H9 (cell line): ENCODE data around the gene DCAF11. TPM values are rescaled to one million over a fixed set of nuclear protein-coding genes. Genes with fewer than 3 reads are reported as not detected.

ENCODE experiments used
- DNase-seq: peaks from one replicate; pipeline ENCODE4 v3.0.0-alpha.2; 2017
- H2AFZ ChIP-seq: one replicate; pipeline ENCODE4 v1.6.1; 2013; ENCODE audit warnings: mild to moderate bottlenecking, low read length, control low read depth, moderate library complexity
- H2AK5ac ChIP-seq: 2 replicates; pipeline ENCODE4 v1.6.1; 2013; ENCODE audit warnings: low read length, control low read depth, mixed read lengths; ENCODE audit not compliant: insufficient read length
- H2BK120ac ChIP-seq: one replicate; pipeline ENCODE4 v1.6.1; 2013; ENCODE audit warnings: low read depth, mild to moderate bottlenecking, low read length, control low read depth, inconsistent platforms; ENCODE audit not compliant: poor library complexity, severe bottlenecking
- H2BK12ac ChIP-seq: 2 replicates; pipeline ENCODE4 v1.6.1; 2013; ENCODE audit warnings: low read length, control low read depth, mixed read lengths, low read depth; ENCODE audit not compliant: insufficient read length
- H2BK15ac ChIP-seq: 2 replicates; pipeline ENCODE4 v1.6.1; 2013; ENCODE audit warnings: low read depth, low read length, control low read depth
- H2BK20ac ChIP-seq: one replicate; pipeline ENCODE4 v1.6.1; 2013; ENCODE audit warnings: low read depth, mild to moderate bottlenecking, low read length, control low read depth, inconsistent platforms; ENCODE audit not compliant: poor library complexity, severe bottlenecking
- H2BK5ac ChIP-seq: 2 replicates; pipeline ENCODE4 v1.6.1; 2013; ENCODE audit warnings: low read length, control low read depth, mixed read lengths; ENCODE audit not compliant: insufficient read length
- H3K14ac ChIP-seq: 2 replicates; pipeline ENCODE4 v1.6.1; 2013; ENCODE audit warnings: low read length, control low read depth; ENCODE audit not compliant: insufficient read depth
- H3K18ac ChIP-seq: 2 replicates; pipeline ENCODE4 v1.6.1; 2013; ENCODE audit warnings: low read depth, mild to moderate bottlenecking, mixed read lengths, low read length, control low read depth; ENCODE audit not compliant: insufficient read length
- H3K23ac ChIP-seq: 2 replicates; pipeline ENCODE4 v1.6.1; 2013; ENCODE audit warnings: low read length, control low read depth, mixed read lengths, low read depth; ENCODE audit not compliant: insufficient read length
- H3K23me2 ChIP-seq: 2 replicates; pipeline ENCODE4 v1.6.1; 2013; ENCODE audit warnings: low read depth, mild to moderate bottlenecking, mixed read lengths, low read length, control low read depth; ENCODE audit not compliant: insufficient read length, poor library complexity, severe bottlenecking
- H3K27ac ChIP-seq: 2 replicates; pipeline ENCODE4 v1.5.1; 2013; ENCODE audit warnings: low read length, control low read depth, mixed read lengths, low read depth; ENCODE audit not compliant: insufficient read length
- H3K27me3 ChIP-seq: 2 replicates; pipeline ENCODE4 v1.6.1; 2013; ENCODE audit warnings: low read length, control low read depth, inconsistent platforms; ENCODE audit not compliant: insufficient read depth
- H3K4ac ChIP-seq: 2 replicates; pipeline ENCODE4 v1.6.1; 2013; ENCODE audit warnings: low read depth, mild to moderate bottlenecking, control low read depth, inconsistent platforms, low read length, moderate library complexity
- H3K4me1 ChIP-seq: 2 replicates; pipeline ENCODE4 v1.6.1; 2013; ENCODE audit warnings: low read length, control low read depth, inconsistent platforms; ENCODE audit not compliant: insufficient read depth
- H3K4me2 ChIP-seq: 2 replicates; pipeline ENCODE4 v1.6.1; 2013; ENCODE audit warnings: low read length, control low read depth, mixed read lengths; ENCODE audit not compliant: insufficient read length, insufficient read depth
- H3K56ac ChIP-seq: 2 replicates; pipeline ENCODE4 v1.6.1; 2013; ENCODE audit warnings: low read depth, mild to moderate bottlenecking, mixed read lengths, low read length, control low read depth; ENCODE audit not compliant: insufficient read length
- H3K79me1 ChIP-seq: 2 replicates; pipeline ENCODE4 v1.6.1; 2013; ENCODE audit warnings: low read depth, mild to moderate bottlenecking, moderate library complexity, low read length, control low read depth, inconsistent platforms; ENCODE audit not compliant: insufficient read depth, poor library complexity, severe bottlenecking
- H3K79me2 ChIP-seq: 2 replicates; pipeline ENCODE4 v1.6.1; 2013; ENCODE audit warnings: low read length, control low read depth, inconsistent platforms; ENCODE audit not compliant: insufficient read depth
- H3K9ac ChIP-seq: 2 replicates; pipeline ENCODE4 v1.6.1; 2013; ENCODE audit warnings: low read length, control low read depth, mixed read lengths; ENCODE audit not compliant: insufficient read length; ENCODE audit errors: extremely low read depth
- H3K9me3 ChIP-seq: one replicate; pipeline ENCODE4 v1.6.1; 2013; ENCODE audit warnings: low read depth, low read length, inconsistent platforms; ENCODE audit not compliant: control insufficient read depth
- H3T11ph ChIP-seq: one replicate; pipeline ENCODE4 v1.6.1; 2013; ENCODE audit warnings: mild to moderate bottlenecking, low read length, control low read depth, inconsistent platforms
- H4K20me1 ChIP-seq: one replicate; pipeline ENCODE4 v1.6.1; 2013; ENCODE audit not compliant: control insufficient read depth, insufficient read length, insufficient read depth
- H4K5ac ChIP-seq: 2 replicates; pipeline ENCODE4 v1.6.1; 2013; ENCODE audit warnings: low read depth, mild to moderate bottlenecking, mixed read lengths, low read length, control low read depth; ENCODE audit not compliant: insufficient read length
- H4K8ac ChIP-seq: replicated peaks from 2 replicates; pipeline ENCODE4 v1.6.1; 2013; ENCODE audit warnings: low read length, control low read depth, mixed read lengths, low read depth; ENCODE audit not compliant: insufficient read length
- H4K91ac ChIP-seq: 2 replicates; pipeline ENCODE4 v1.6.1; 2013; ENCODE audit warnings: low read depth, mild to moderate bottlenecking, moderate library complexity, mixed read lengths, low read length, control low read depth; ENCODE audit not compliant: insufficient read length
- H3K27ac Mint-ChIP-seq, 3 experiments: 2 replicates in 2 of 3; 3 replicates in 1 of 3; pipeline ENCODE4 v1.8.0; 2020 to 2021; ENCODE audit warnings: mixed read lengths in 3 of 3, mild to moderate bottlenecking in 1 of 3, moderate library complexity in 1 of 3
- H3K27me3 Mint-ChIP-seq: 2 replicates; pipeline ENCODE4 v1.8.0; 2021; ENCODE audit warnings: low read depth, mild to moderate bottlenecking, moderate library complexity, mixed read lengths
- H3K36me3 Mint-ChIP-seq, 3 experiments: 2 replicates in 2 of 3; 3 replicates in 1 of 3; pipeline ENCODE4 v1.8.0; 2020 to 2021; ENCODE audit warnings: low read depth in 3 of 3, mixed read lengths in 3 of 3; ENCODE audit not compliant: insufficient read depth in 1 of 3
- H3K4me1 Mint-ChIP-seq, 2 experiments: 2 replicates each; pipeline ENCODE4 v1.8.0; 2020; ENCODE audit warnings: mixed read lengths in 2 of 2
- H3K4me3 Mint-ChIP-seq, 2 experiments: 2 replicates in 1 of 2; 3 replicates in 1 of 2; pipeline ENCODE4 v1.8.0; 2020 to 2021; ENCODE audit warnings: mild to moderate bottlenecking in 2 of 2, mixed read lengths in 2 of 2, moderate library complexity in 1 of 2
- H3K9me3 Mint-ChIP-seq, 2 experiments: 2 replicates in 1 of 2; 3 replicates in 1 of 2; pipeline ENCODE4 v1.8.0; 2020; ENCODE audit warnings: mild to moderate bottlenecking in 2 of 2, mixed read lengths in 2 of 2, moderate library complexity in 1 of 2
- CTCF ChIP-seq: fragments of 200-600 bp; sonication (generic); conservative IDR thresholded peaks from 3 replicates; pipeline ENCODE4 v1.8.0; 2021; ENCODE audit warnings: antibody characterized with exemption, mild to moderate bottlenecking
- WGBS: extraction: QIAGEN DNeasy Blood & Tissue Kit; methylation state at CpG from one replicate; pipeline ENCODE4 v1.1.7; 2013; ENCODE audit warnings: missing lambda C conversion rate, low lambda C conversion rate, mixed read lengths; ENCODE audit not compliant: insufficient read length; ENCODE audit errors: extremely low coverage; 5-methylcytosine and 5-hydroxymethylcytosine counted together
- total RNA-seq: library from RNA; stranded (reverse); gene quantifications from 2 replicates; pipeline ENCODE4 v1.2.1, GENCODE V29; 2021

DCAF11 gene
- total RNA-seq, 1 experiment from 2014 or later: 73.4 TPM

GRCh38 chr14:24110060-24110459 lies 4.5 kb upstream of the DCAF11 start:
- Histone ChIP-seq H3K27me3 (no peaks in the 10 kb centered on the region), H3K79me2 (no peaks in the 10 kb centered on the region), H2BK120ac (no peak overlapping the region), H3K4ac (no peak overlapping the region), H2BK20ac (no peak overlapping the region), H3K4me2 (no peak overlapping the region), H4K5ac (no peak overlapping the region), H3K4me1 (no peaks in the 10 kb centered on the region), H2BK5ac (no peak overlapping the region), H3K14ac (no peak overlapping the region), H4K20me1 (no peaks in the 10 kb centered on the region), H3K79me1 (no peaks in the 10 kb centered on the region), H3K9me3 (no peaks in the 10 kb centered on the region), H2AFZ (no peak overlapping the region), H3T11ph (no peak overlapping the region), H3K9ac (no peak overlapping the region), H4K91ac (no peak overlapping the region), H3K23me2 (peaks cover 9% of the 10 kb centered on the region), H2BK15ac (no peak overlapping the region), H2AK5ac (no peak overlapping the region), H2BK12ac (no peak overlapping the region), H3K56ac (no peak overlapping the region), H4K8ac (no peak overlapping the region), H3K27ac (no peak overlapping the region), H3K18ac (no peak overlapping the region), H3K23ac (no peak overlapping the region)
- peaks cover 2% of the 10 kb centered on the region; the same call in 1 of the 2 replicates for H3K27me3 Mint-ChIP-seq
- no CpG with 5 or more reads among the region's 9 CpGs for WGBS
- H3K4me1 Mint-ChIP-seq: peaks cover 3 to 5% of the 10 kb centered on the region in 2 experiments
- peaks cover 2% of the 10 kb centered on the region in 2 experiments; a peak in 3 of 5 replicates for H3K9me3 Mint-ChIP-seq
- TF ChIP-seq CTCF: no peak
- H3K27ac Mint-ChIP-seq: no peak overlapping the region
- H3K36me3 Mint-ChIP-seq: peaks cover 2 to 5% (median 2%) of the 10 kb centered on the region in 3 experiments
- DNase-seq: no peak
- no peak overlapping the region for H3K4me3 Mint-ChIP-seq
